ENCODE data around the gene TSPAN2. TPM values are rescaled to one million over a fixed set of nuclear protein-coding genes. Genes with fewer than 3 reads are reported as not detected.

Gene TSPAN2
- total RNA-seq, 2 experiments from 2014 or later, result 0.25 to 0.36 TPM

- Histone ChIP-seq H3K9me3 (ENCODE audit: low read length) (no peaks in the 10 kb centered on the region), H4K20me1 (ENCODE audit: insufficient read depth, low read length) (no peaks in the 10 kb centered on the region), H3K79me2 (ENCODE audit: insufficient read depth, low read depth, low read length) (no peaks in the 10 kb centered on the region), H3K4me3 (ENCODE audit: low read depth, low read length, poor library complexity, severe bottlenecking) (no peak overlapping the region), H3K9me2 (ENCODE audit: insufficient read depth, low read length) (no peaks in the 10 kb centered on the region), H3K36me3 (ENCODE audit: insufficient read depth, low read length) (no peaks in the 10 kb centered on the region), H3K4me1 (ENCODE audit: insufficient read depth, low read length, poor library complexity, severe bottlenecking) (no peaks in the 10 kb centered on the region), H3K4me2 (ENCODE audit: low read length) (no peak overlapping the region), H2AFZ (ENCODE audit: low read length) (no peak overlapping the region), H3K27ac (ENCODE audit: low read depth, low read length, poor library complexity, severe bottlenecking) (no peak overlapping the region)
- TF ChIP-seq EZH2phosphoT487 (IDR thresholded peaks at IDR 0.05; ENCODE audit: borderline replicate concordance, low read depth, low read length) (no peak), CTCF (conservative IDR thresholded peaks at IDR 0.05; ENCODE audit: low read length) (no peak)
- CTCF ChIA-PET (ENCODE audit: unreplicated experiment), result no interaction called here
- POLR2A ChIA-PET, result no interaction called here
- no TSS peak for BruUV-seq (replicated peaks)
- no peak for DNase-seq (ENCODE audit: low spot score)
- intact Hi-C loops (cut with micrococcal nuclease; ENCODE audit: unreplicated experiment), result no loop called here
These were observed 20.3 kb downstream of the TSPAN2 start for GRCh38 chr1:115068826-115069585.

GRCh38 chr1:115067161-115067859 is 22.0 kb downstream of the TSPAN2 start:
- Histone ChIP-seq H3K9me3 (ENCODE audit: low read length) (no peaks in the 10 kb centered on the region), H3K4me2 (ENCODE audit: low read length) (no peak overlapping the region), H3K27ac (ENCODE audit: low read depth, low read length, poor library complexity, severe bottlenecking) (no peak overlapping the region), H3K4me3 (ENCODE audit: low read depth, low read length, poor library complexity, severe bottlenecking) (no peak overlapping the region), H3K79me2 (ENCODE audit: insufficient read depth, low read depth, low read length) (no peaks in the 10 kb centered on the region), H2AFZ (ENCODE audit: low read length) (no peak overlapping the region), H3K4me1 (ENCODE audit: insufficient read depth, low read length, poor library complexity, severe bottlenecking) (no peaks in the 10 kb centered on the region), H4K20me1 (ENCODE audit: insufficient read depth, low read length) (no peaks in the 10 kb centered on the region), H3K36me3 (ENCODE audit: insufficient read depth, low read length) (no peaks in the 10 kb centered on the region), H3K9me2 (ENCODE audit: insufficient read depth, low read length) (no peaks in the 10 kb centered on the region)
- no TSS peak for BruUV-seq (replicated peaks)
- no peak for DNase-seq (ENCODE audit: low spot score)
- ChIA-PET CTCF (ENCODE audit: unreplicated experiment) (no interaction called here), POLR2A (interaction anchor here (0.6 kb wide), 1 partner anchor 42 kb away, joined by 3 read pairs; no protein-coding TSS in a partner anchor)
- intact Hi-C loops (cut with micrococcal nuclease; ENCODE audit: unreplicated experiment), result no loop called here
- TF ChIP-seq CTCF (conservative IDR thresholded peaks at IDR 0.05; ENCODE audit: low read length), result no peak
- no peak for TF ChIP-seq EZH2phosphoT487 (IDR thresholded peaks at IDR 0.05; ENCODE audit: borderline replicate concordance, low read depth, low read length)

- H3K79me2 ChIP-seq (ENCODE audit: insufficient read depth, low read depth, low read length), result no peaks in the 10 kb centered on the region
- intact Hi-C loops (cut with micrococcal nuclease; ENCODE audit: unreplicated experiment), result loop anchor here (2.0 kb wide), 1 partner anchor 16 kb away; no protein-coding TSS in a partner anchor
- no peaks in the 10 kb centered on the region for H3K36me3 ChIP-seq (ENCODE audit: insufficient read depth, low read length)
- H2AFZ ChIP-seq (ENCODE audit: low read length), result no peak overlapping the region
- H4K20me1 ChIP-seq (ENCODE audit: insufficient read depth, low read length), result no peaks in the 10 kb centered on the region
- no peak overlapping the region for H3K4me2 ChIP-seq (ENCODE audit: low read length)
- H3K9me2 ChIP-seq (ENCODE audit: insufficient read depth, low read length), result no peaks in the 10 kb centered on the region
- no peaks in the 10 kb centered on the region for H3K9me3 ChIP-seq (ENCODE audit: low read length)
- no TSS peak for BruUV-seq (replicated peaks)
- DNase-seq (ENCODE audit: low spot score), result no peak
- H3K27ac ChIP-seq (ENCODE audit: low read depth, low read length, poor library complexity, severe bottlenecking), result no peak overlapping the region
- CTCF ChIA-PET (ENCODE audit: unreplicated experiment), result no interaction called here
- H3K4me1 ChIP-seq (ENCODE audit: insufficient read depth, low read length, poor library complexity, severe bottlenecking), result no peaks in the 10 kb centered on the region
- no peak for TF ChIP-seq EZH2phosphoT487 (IDR thresholded peaks at IDR 0.05; ENCODE audit: borderline replicate concordance, low read depth, low read length)
- TF ChIP-seq CTCF (conservative IDR thresholded peaks at IDR 0.05; ENCODE audit: low read length), result no peak
- H3K4me3 ChIP-seq (ENCODE audit: low read depth, low read length, poor library complexity, severe bottlenecking), result no peak overlapping the region
- POLR2A ChIA-PET, result interaction anchor here (0.9 kb wide), 1 partner anchor 1393 kb away, joined by 3 read pairs; no protein-coding TSS in a partner anchor
These were observed 24.3 kb downstream of the TSPAN2 start for GRCh38 chr1:115065021-115065420.

Data from OCI-LY7 (cell line).